Kidney (tissue), 14 donors: ENCODE measurements around the gene KIF1C. TPM values are rescaled to one million over a fixed set of nuclear protein-coding genes. Genes with fewer than 3 reads are reported as not detected.

Experiments
- DNase-seq, 5 donors: peaks; one replicate each; pipeline ENCODE4 v3.0.0-alpha.2; 2013 to 2020
- FAIRE-seq: peaks from 2 replicates; lab custom pipeline; 2012; peaks lifted over from hg19 to GRCh38; lab: Jason Lieb, UNC
- H3K27ac ChIP-seq, 2 donors: one replicate each; pipeline ENCODE4 v1.7.0; 2013; ENCODE audit warnings: low read depth in 2 of 2, low read length in 2 of 2, inconsistent platforms in 1 of 2
- H3K27me3 ChIP-seq: one replicate; pipeline ENCODE4 v1.7.1; 2013; ENCODE audit warnings: low read length, inconsistent platforms; ENCODE audit not compliant: control insufficient read depth, insufficient read depth
- H3K36me3 ChIP-seq, 3 donors: one replicate each; pipeline versions ENCODE4 v1.7.0 to v1.7.1; 2013; ENCODE audit warnings: low read length in 3 of 3, control low read depth in 1 of 3, inconsistent platforms in 1 of 3; ENCODE audit not compliant: insufficient read depth in 3 of 3, control insufficient read depth in 2 of 3
- H3K4me1 ChIP-seq, 3 donors: one replicate each; pipeline versions ENCODE4 v1.7.0 to v1.7.1; 2013; ENCODE audit warnings: low read length in 3 of 3, inconsistent platforms in 1 of 3, low read depth in 1 of 3; ENCODE audit not compliant: control insufficient read depth in 2 of 3, insufficient read depth in 2 of 3
- H3K4me3 ChIP-seq, 3 donors: one replicate each; pipeline versions ENCODE4 v1.7.0 to v1.8.1; 2013; ENCODE audit warnings: low read length in 3 of 3, control low read depth in 1 of 3, inconsistent platforms in 1 of 3
- H3K9ac ChIP-seq, 3 donors: one replicate each; pipeline versions ENCODE4 v1.7.0 to v1.7.1; 2013; ENCODE audit warnings: low read length in 3 of 3, control low read depth in 1 of 3, inconsistent platforms in 1 of 3
- H3K9me3 ChIP-seq, 3 donors: one replicate each; pipeline versions ENCODE4 v1.7.0 to v1.7.1; 2013; ENCODE audit warnings: low read length in 3 of 3, control low read depth in 1 of 3, inconsistent platforms in 1 of 3; ENCODE audit not compliant: control insufficient read depth in 2 of 3, insufficient read depth in 1 of 3
- intact Hi-C: fragments of 100-400 bp; cut with DNase I; formaldehyde crosslinking; loops from one replicate; pipeline ENCODE4 v1.11.1; 2022
- polyA plus RNA-seq: library from polyadenylated mRNA; stranded (reverse); fragments of 350-450 nt; fragmentation: Illumina TruSeq; extraction: RNeasy Lipid Tissue Mini Kit (QIAGEN cat#74804); gene quantifications from one replicate; pipeline ENCODE4 v1.2.3, GENCODE V29; 2014; ENCODE audit warnings: low read depth, low replicate concordance; ENCODE audit not compliant: insufficient read depth
- total RNA-seq: library from RNA; stranded (reverse); fragmentation: NEBNext Ultra II Directional; extraction: Animal tissue kit (Norgen Biotek cat#: 25700); gene quantifications from one replicate; pipeline ENCODE4 v1.2.1, GENCODE V29; 2021
- TF ChIP-seq, protein P1 (sequence below): IDR thresholded peaks from 3 replicates; pipeline ENCODE4 v1.5.1; 2012; ENCODE audit warnings: mild to moderate bottlenecking, moderate library complexity, borderline replicate concordance; ENCODE audit not compliant: insufficient read depth; ENCODE audit errors: extremely low read depth
- donor health status: control.
- donor health status: control.
- donor health status: control.
- donor health status: control.
- donor health status: control.
- donor health status: DM: yes; HTN: yes; CAD: no.
- donor health status: Normal renal cell carcinoma (clear cell type).

The KIF1C gene
- total and polyA plus RNA-seq, 2 donors from 2014 or later, result 69.6 to 168 TPM

- intact Hi-C loops, result no loop called here
- H3K4me1 ChIP-seq, result no peaks in the 10 kb centered on the region
- no peak for FAIRE-seq
Observed at GRCh38 chr17:5011928-5012327, 14.2 kb downstream of the KIF1C start.

GRCh38 chr17:5014357-5014756 is 16.6 kb downstream of the KIF1C start:
- TF ChIP-seq, protein P1, sequence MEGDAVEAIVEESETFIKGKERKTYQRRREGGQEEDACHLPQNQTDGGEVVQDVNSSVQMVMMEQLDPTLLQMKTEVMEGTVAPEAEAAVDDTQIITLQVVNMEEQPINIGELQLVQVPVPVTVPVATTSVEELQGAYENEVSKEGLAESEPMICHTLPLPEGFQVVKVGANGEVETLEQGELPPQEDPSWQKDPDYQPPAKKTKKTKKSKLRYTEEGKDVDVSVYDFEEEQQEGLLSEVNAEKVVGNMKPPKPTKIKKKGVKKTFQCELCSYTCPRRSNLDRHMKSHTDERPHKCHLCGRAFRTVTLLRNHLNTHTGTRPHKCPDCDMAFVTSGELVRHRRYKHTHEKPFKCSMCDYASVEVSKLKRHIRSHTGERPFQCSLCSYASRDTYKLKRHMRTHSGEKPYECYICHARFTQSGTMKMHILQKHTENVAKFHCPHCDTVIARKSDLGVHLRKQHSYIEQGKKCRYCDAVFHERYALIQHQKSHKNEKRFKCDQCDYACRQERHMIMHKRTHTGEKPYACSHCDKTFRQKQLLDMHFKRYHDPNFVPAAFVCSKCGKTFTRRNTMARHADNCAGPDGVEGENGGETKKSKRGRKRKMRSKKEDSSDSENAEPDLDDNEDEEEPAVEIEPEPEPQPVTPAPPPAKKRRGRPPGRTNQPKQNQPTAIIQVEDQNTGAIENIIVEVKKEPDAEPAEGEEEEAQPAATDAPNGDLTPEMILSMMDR, result no peak
- FAIRE-seq (no peak), DNase-seq (no peak)
- Histone ChIP-seq H3K36me3 (peaks cover 0 to 30% (median 22%) of the 10 kb centered on the region in 3 donors), H3K9ac (no peak overlapping the region), H3K4me3 (no peak overlapping the region), H3K27ac (no peak overlapping the region), H3K9me3 (no peaks in the 10 kb centered on the region), H3K4me1 (no peaks in the 10 kb centered on the region), H3K27me3 (no peaks in the 10 kb centered on the region)
- intact Hi-C loops, result no loop called here

More at GRCh38 chr17:5011928-5012327, 14.2 kb downstream of the KIF1C start:
- H3K27me3 ChIP-seq, result no peaks in the 10 kb centered on the region
- no peak for DNase-seq
- TF ChIP-seq, protein P1, result no peak
- H3K9me3 ChIP-seq, result no peaks in the 10 kb centered on the region
- no peak overlapping the region for H3K4me3 ChIP-seq
- H3K27ac ChIP-seq, result no peak overlapping the region
- H3K9ac ChIP-seq, result no peak overlapping the region
- H3K36me3 ChIP-seq, result peaks cover 0 to 37% (median 28%) of the 10 kb centered on the region in 3 donors

- H3K27me3 ChIP-seq, result no peaks in the 10 kb centered on the region
- no peak overlapping the region for H3K4me3 ChIP-seq
- TF ChIP-seq, protein P1, result no peak
- FAIRE-seq (no peak), DNase-seq (no peak)
- H3K36me3 ChIP-seq, result peaks cover 0 to 33% (median 22%) of the 10 kb centered on the region in 3 donors
- H3K4me1 ChIP-seq, result no peaks in the 10 kb centered on the region
- no peak overlapping the region for H3K27ac ChIP-seq
- intact Hi-C loops, result no loop called here
- H3K9ac ChIP-seq, result no peak overlapping the region
- H3K9me3 ChIP-seq, result no peaks in the 10 kb centered on the region
Observed at GRCh38 chr17:5019475-5019956, 21.8 kb downstream of the KIF1C start.

GRCh38 chr17:5020502-5021023 is 22.8 kb downstream of the KIF1C start:
- Histone ChIP-seq H3K36me3 (peaks cover 0 to 26% (median 18%) of the 10 kb centered on the region in 3 donors), H3K9me3 (no peaks in the 10 kb centered on the region), H3K4me1 (no peaks in the 10 kb centered on the region), H3K4me3 (no peak overlapping the region), H3K9ac (no peak overlapping the region), H3K27ac (no peak overlapping the region), H3K27me3 (no peaks in the 10 kb centered on the region)
- intact Hi-C loops, result no loop called here
- DNase-seq, result no peak
- TF ChIP-seq, protein P1, result no peak
- FAIRE-seq, result no peak
